Ishikawa (cell line): ENCODE measurements around the gene METTL27.

ENCODE experiments used
- EGR1 ChIP-seq: IDR thresholded peaks from 2 replicates; pipeline ENCODE4 v1.6.1; 2012
- EP300 ChIP-seq: IDR thresholded peaks from 2 replicates; pipeline ENCODE4 v1.6.1; 2012; ENCODE audit warnings: borderline replicate concordance
- TAF1 ChIP-seq: IDR thresholded peaks from 2 replicates; pipeline ENCODE4 v1.6.1; 2012; ENCODE audit warnings: low read depth, mild to moderate bottlenecking
- TEAD4 ChIP-seq: IDR thresholded peaks from 2 replicates; pipeline ENCODE4 v1.6.1; 2012
- TF ChIP-seq, protein P1 (sequence below): IDR thresholded peaks from 2 replicates; pipeline ENCODE4 v1.6.1; 2012; ENCODE audit warnings: low read depth, mild to moderate bottlenecking

GRCh38 chr7:73840715-73841379 lies 1.5 kb downstream of the METTL27 start:
- TF ChIP-seq TAF1 (no peak), EP300 (no peak), TEAD4 (no peak), EGR1 (no peak)
- TF ChIP-seq, protein P1, sequence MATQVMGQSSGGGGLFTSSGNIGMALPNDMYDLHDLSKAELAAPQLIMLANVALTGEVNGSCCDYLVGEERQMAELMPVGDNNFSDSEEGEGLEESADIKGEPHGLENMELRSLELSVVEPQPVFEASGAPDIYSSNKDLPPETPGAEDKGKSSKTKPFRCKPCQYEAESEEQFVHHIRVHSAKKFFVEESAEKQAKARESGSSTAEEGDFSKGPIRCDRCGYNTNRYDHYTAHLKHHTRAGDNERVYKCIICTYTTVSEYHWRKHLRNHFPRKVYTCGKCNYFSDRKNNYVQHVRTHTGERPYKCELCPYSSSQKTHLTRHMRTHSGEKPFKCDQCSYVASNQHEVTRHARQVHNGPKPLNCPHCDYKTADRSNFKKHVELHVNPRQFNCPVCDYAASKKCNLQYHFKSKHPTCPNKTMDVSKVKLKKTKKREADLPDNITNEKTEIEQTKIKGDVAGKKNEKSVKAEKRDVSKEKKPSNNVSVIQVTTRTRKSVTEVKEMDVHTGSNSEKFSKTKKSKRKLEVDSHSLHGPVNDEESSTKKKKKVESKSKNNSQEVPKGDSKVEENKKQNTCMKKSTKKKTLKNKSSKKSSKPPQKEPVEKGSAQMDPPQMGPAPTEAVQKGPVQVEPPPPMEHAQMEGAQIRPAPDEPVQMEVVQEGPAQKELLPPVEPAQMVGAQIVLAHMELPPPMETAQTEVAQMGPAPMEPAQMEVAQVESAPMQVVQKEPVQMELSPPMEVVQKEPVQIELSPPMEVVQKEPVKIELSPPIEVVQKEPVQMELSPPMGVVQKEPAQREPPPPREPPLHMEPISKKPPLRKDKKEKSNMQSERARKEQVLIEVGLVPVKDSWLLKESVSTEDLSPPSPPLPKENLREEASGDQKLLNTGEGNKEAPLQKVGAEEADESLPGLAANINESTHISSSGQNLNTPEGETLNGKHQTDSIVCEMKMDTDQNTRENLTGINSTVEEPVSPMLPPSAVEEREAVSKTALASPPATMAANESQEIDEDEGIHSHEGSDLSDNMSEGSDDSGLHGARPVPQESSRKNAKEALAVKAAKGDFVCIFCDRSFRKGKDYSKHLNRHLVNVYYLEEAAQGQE = no peak
